GM20431 (cell line): ENCODE results near the gene ARMH1.

Experiments
- in situ Hi-C: fragments of 300-500 bp; cut with MseI, MboI; formaldehyde crosslinking; loops from one replicate; pipeline ENCODE4 v1.15.0; 2020; ENCODE audit warnings: low sequenced_read_pairs; ENCODE audit not compliant: unreplicated experiment

ARMH1 gene

GRCh38 chr1:44643721-44644334 is 30.7 kb upstream of the ARMH1 start:
- in situ Hi-C loops = no loop called here

DNA sequence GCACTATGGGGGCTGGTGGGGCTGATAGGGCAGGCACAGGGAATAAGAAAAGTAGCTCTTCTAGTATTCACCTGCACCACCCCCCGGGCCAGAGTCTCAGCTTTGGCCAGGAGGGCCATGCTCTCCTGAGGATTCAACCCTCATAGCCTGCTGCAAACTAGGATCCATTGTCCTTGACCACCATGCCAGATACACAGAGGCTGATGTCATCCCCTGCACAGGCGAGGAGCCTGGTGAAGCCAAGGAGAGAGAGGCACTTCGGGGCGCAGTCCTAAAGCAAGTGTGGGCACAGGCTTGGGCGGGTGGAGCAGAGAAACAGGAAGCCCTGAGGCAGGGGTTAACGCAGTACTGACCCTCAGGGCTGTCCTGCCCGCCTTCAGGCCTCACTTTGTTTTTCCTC is 29.7 kb upstream of the ARMH1 start:
- in situ Hi-C loops = no loop called here

DNA sequence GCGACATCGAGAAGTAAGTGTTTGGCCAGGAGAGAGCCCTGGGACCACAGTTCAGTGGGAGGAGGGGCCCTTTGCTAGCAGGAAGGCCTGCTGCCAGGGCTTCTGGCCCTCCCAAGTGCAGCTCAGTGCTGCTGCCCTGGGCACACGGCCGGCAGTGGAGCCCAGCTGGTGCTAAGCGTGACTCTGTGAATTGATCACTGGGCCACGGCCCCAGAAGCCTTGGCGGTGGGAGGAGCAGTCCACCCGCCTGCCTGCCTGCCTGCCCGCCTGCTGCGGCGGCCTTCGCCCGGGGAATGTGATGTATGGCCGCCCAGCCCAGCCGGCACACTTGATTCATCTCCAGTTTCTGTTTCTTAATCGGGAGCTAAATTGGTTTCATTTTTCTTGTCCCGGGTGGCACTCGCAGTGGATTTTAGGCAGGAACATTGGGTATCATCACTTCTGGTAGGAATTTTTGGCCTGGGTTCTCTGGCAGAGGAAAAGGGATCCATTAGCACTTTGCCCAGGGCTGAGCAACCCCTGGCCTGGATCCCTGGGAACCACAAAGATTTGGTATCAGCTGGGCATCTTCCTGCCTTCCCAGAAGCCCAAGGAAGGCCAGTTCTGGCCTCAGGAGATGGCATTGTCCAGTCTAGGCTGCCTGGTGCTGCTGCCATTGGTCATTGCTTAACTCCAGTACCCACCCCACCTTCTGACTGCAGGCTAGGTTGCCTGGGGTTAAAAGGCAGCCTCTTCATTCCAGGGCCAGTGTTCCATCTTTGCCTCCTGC is 28.9 kb upstream of the ARMH1 start:
- in situ Hi-C loops = no loop called here

DNA sequence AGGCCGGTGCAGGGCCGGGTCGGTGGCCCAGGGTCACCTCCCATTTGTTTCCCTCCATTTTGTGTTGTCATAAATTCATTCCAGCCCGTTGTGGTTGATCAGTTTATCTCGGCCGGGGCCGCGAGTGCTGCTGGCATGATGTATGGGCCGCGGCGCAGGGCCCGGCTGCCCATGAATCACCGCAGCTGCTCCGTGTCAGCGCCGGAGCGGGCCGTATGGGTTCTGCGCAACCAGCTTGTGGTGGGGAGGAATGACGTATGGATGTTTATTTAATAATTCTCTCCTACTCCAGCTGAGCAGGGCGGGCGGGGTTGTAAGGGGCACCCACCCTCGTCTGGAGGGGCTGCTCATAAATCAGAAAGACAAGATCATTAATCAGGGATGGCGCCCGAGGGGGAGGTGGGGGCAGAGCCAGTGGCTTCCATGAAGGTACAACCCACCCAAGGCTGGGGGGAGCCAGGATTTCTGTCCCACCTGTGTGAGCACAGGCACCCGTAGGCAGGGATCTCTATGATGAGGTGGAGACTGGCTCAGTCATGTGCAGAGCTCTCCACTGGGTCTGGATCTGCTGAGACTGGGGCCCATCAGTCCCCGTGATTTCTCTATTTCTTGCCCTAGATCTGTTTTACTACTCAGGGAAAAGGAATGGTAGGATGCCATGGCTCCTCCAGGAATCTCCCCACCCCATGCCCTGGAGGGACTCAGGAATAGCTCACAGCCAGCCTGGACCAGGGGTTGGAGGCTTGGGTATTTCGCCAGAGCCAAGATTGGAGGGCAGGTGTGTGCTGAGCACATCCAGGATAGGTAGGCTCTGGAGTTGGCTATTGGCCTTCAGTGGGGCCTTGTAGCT is 28.0 kb upstream of the ARMH1 start:
- in situ Hi-C loops = no loop called here

DNA sequence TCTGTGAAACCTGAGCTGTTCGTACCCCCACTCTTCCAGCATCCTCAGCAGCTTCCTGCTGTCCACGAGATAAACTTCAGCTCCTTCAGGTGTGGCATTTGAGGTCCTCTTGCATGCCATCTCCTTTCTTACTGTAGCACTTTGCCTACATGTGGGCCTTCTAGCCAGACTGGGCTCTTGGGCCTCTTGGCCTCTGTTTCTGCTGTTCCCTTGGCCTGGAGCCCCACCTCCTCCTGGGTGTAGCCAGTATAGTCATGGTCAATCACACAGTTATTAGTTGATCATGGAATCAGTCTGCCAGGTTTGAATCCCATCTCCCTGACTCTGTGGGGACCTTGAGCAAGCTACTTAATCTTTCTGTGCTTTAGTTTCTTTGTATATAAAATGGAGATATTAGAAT is 26.6 kb upstream of the ARMH1 start:
- in situ Hi-C loops = no loop called here

DNA sequence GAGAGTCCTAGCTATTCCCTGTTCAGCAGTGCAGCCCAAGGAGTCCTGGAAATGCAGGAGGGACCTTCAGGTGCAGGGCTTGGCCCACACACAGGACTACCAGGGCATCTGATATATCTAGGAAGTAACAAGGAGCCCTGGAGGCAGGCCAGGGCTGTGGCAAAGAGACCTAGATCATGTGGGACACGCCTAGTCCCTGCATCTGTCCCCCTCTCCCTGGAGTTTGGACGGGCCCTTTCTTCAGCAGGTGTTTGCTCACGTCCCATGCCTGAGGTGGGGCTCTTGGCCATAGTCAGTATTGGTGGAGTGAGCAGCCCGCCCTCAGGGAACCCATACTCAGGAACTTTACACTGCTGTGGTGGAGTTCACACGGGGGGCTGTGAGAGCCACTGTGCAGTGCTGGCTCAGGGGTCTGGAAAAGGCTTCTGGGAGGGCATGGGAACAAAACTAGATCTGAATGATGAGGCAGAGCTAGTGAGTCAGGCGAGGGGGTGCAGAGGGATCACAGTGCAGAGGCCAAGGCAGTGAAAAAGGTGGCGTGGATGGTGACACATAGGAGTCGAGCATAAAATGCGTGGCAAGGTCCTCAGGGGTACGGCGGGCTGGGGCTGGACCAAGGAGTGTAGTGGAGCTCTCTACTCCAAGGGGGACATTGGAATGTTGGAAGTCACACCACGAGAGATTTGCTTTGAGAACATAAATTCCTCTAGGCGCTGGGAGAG is 25.8 kb upstream of the ARMH1 start:
- in situ Hi-C loops = no loop called here

GRCh38 chr1:44649788-44650158 is 24.7 kb upstream of the ARMH1 start:
- in situ Hi-C loops = no loop called here

DNA sequence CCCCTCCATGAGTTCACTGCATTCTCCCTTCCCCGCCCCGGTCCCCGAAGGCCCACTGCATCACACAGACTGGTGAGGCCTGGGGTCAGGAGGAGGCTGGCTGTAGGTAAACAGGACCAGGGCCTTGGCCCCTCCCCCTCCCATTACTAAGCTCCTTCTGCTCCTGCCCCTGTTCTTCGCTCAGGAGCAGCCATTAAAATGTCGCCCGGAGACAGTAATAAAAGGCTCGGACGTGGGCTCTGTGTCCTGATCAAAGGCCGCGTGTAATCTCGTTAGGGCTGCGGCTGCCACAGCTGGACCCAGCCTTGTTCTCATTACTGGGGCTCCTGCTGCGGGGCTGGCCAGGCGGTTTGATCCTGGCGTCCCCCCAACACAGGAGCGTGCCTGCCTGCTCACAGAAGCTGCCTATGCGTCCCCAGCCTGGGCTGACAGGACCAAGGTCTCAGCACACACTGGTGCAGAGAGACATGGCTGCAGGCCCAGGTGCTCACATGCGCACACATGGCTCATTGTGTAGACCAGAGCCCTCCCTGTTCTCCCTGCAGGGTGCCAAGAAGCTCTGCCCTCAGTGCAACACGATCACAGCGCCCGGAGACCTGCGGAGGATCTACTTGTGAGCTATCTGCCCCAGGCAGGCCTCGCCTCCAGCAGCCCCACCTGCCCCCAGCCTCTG is 24.2 kb upstream of the ARMH1 start:
- in situ Hi-C loops = no loop called here

DNA sequence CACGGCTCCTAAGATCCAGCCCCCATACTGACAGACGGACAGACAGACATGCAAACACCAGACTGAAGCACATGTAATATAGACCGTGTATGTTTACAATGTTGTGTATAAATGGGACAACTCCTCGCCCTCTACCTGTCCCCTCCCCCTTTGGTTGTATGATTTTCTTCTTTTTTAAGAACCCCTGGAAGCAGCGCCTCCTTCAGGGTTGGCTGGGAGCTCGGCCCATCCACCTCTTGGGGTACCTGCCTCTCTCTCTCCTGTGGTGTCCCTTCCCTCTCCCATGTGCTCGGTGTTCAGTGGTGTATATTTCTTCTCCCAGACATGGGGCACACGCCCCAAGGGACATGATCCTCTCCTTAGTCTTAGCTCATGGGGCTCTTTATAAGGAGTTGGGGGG is 23.4 kb upstream of the ARMH1 start:
- in situ Hi-C loops = no loop called here

DNA sequence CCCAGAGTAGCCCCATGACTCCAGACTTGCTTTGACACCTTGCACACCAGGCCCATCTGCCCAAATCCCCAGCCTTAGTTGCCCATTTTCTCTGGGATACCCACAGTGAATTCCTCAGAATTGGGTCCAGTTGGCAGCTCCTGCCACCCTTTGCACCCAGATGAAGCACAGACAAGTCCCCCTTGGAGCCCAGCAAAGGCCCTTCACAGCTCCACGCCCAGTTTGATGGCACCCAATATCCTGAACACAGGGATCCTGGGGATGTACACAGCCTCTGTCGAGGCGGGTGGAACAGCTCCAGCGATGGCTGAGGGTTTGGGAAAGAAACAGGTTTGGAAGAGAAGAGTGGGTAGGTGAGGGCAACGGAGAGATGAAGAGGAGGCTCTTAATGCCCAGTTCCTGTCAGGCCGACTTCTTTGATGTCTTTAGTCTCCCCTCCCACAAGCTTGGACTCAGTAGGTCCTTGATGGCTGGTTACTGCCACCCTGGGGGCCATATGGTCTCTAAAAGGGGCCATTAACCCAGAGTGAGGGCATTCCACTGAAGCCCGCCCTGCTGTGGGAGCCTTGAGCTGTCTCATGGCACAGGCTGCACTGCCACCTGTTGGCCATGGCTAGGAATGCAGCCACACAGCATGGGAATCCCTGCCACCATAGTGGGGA is 21.9 kb upstream of the ARMH1 start:
- in situ Hi-C loops = no loop called here

GRCh38 chr1:44653107-44653964 is 21.2 kb upstream of the ARMH1 start:
- in situ Hi-C loops = no loop called here

DNA sequence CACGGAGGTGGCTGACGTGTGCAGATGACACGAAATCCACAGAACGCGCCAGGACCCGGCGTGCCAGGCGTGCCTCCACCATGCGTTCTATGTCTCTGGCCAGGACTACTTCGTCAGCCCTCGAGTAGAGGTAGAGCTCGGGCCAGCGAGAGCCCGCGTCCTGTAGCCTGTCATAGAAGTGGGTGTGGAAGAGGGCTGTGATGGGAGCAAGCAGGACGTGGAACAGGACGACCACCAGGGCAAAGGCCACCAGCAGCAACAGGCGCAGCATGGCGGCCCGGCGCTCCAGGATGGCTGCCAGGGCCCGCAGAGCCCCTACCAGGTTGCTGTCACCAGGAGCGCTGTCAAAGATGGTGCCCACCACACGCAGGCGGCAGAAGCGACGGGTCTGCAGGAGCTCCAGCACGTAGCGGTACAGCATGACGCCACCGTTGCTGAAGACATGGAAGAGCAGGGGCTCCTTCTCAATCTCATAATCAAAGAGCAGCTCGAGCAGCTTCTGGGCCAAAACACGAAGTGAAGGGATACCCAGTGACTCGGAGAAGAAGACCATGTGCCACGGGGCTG is 19.8 kb upstream of the ARMH1 start:
- in situ Hi-C loops = no loop called here

DNA sequence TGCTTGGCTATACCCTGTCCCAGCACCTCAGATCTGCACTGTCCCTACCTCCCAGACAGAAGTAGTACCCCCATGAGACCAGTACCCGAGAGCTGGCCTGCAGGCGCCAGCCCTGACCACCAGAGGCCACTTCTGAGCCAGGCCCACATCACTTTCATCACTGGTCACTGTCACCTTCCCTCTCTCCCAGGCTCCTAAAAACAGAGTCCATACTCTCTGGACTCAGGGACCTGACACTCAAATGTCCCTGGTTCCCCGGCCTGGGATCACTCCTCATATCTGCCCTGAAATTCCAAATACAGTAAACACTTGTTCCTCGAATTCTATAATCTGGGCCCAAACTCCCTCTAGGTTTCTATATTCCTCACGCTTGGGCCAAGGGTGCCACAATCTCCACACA is 18.9 kb upstream of the ARMH1 start:
- in situ Hi-C loops = no loop called here

- in situ Hi-C loops = no loop called here
Measured at GRCh38 chr1:44659566-44659965, 14.9 kb upstream of the ARMH1 start.

GRCh38 chr1:44660176-44660575 is 14.3 kb upstream of the ARMH1 start:
- in situ Hi-C loops = no loop called here

DNA sequence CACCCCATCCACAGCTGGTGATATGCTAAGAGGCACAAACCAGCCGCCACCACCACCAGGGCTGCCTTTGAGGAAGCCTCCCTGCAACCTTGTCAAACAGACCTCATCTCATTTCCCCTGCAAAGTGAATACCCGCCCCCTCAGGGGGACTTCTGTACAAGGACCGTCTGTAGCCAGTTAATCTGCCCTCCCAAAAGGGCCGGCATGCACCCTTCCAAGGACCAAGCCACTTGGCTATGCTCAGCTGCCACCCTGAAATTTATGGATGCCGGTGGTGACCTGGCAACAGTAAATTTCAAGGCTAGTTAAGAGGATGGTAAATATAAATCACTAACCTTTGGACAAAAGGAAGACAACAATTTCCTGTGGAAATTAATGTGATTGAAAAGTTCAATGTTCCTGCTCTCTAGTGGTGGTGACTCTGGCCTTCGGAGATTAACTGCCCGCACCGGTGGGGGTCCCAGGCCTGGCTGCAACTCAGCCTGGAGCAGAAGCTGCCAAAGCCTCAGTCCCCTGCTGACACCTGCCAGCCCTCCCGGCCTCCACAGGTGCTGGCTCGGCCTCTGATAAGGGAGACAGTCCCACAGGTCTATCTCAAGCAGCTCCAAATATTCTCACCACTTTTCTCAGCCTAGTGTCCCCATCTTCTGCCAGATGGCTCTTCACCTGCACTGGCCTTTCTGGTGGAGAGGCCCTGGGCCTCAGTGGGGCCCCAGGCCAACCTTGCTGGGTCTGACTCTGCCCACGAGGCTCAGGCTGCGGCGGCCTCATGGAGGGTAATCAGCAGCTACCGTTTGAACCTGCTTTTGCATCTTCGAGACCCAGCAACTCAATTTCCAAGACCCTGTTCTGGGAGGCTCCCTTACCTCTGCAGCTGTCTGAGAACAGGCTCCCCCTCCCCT is 12.5 kb upstream of the ARMH1 start:
- in situ Hi-C loops = no loop called here

DNA sequence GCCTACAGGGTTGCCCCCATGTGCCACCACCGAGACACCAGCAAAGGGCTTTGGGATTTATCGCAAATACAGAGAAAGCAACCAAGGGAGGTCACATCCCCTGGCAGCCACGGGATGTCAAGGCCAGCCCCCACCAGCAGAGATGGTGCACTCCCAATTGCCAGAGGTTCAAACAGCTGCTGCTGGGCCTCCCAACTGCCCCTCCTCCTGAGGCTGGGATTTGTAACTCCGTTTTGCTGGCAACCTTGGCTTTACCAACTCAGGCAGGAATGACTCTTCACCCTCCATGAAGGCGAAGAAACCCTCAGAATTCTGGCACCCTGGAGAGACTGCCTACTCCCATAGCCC is 11.9 kb upstream of the ARMH1 start:
- in situ Hi-C loops = no loop called here
